ENCODE measurements around the gene ETFDH.
"Not testable (repeated sequence)": the region's sequence is repeated elsewhere in the genome, so short reads cannot be mapped to it uniquely, and the experiment has no call there.

Gene ETFDH

GRCh38 chr4:158728236-158728635, 56.1 kb downstream of the ETFDH start:
- TF ChIP-seq, protein P1, sequence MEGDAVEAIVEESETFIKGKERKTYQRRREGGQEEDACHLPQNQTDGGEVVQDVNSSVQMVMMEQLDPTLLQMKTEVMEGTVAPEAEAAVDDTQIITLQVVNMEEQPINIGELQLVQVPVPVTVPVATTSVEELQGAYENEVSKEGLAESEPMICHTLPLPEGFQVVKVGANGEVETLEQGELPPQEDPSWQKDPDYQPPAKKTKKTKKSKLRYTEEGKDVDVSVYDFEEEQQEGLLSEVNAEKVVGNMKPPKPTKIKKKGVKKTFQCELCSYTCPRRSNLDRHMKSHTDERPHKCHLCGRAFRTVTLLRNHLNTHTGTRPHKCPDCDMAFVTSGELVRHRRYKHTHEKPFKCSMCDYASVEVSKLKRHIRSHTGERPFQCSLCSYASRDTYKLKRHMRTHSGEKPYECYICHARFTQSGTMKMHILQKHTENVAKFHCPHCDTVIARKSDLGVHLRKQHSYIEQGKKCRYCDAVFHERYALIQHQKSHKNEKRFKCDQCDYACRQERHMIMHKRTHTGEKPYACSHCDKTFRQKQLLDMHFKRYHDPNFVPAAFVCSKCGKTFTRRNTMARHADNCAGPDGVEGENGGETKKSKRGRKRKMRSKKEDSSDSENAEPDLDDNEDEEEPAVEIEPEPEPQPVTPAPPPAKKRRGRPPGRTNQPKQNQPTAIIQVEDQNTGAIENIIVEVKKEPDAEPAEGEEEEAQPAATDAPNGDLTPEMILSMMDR (IDR thresholded peaks at IDR 0.05; ENCODE audit: insufficient read depth, low read depth, low read length, missing control alignments) = no peak

DNA sequence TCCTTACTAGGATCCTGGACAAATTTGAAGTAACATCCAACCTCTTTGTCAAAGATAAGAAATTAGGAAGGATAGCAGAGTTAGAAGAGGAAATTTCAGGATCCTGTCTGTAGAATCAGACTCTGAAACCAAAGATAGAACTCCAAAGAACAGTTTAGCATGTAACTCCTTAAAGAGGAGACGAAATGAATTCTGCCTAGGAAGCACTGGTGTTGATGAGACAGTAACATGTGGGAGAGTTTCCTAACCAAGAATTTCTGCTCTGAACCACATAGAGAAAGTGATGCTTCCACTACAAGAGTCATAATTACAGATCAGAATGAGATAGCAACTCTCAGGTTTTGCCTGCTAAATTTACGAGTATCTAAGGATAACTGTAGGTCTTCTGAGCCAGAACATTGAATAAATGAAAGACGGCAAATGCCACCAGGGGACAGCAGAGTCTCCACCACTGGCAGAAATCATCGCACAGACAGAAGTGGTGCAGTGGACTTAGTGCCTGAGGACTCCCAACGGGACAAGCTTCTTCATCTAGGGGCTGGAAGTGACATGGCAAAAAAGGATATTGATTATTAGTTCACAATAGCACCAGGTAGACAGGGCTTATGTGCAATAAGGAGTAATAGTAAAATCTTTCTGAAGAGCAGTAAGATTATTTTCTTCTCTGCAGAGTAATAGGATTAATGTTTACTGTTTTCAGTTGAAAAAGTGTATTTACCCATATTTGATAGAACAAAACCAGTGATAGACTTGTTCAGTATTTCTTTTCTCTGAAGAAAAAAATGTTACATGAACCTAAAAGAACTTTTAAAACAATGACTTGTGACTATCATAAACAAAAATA, 57.8 kb downstream of the ETFDH start:
- DNase-seq (ENCODE audit: low read depth) = peak; percentile 69
- H3K4me3 ChIP-seq (ENCODE audit: low read length) = no peak overlapping the region
- TF ChIP-seq, protein P1 (IDR thresholded peaks at IDR 0.05; ENCODE audit: insufficient read depth, low read depth, low read length, missing control alignments) = peak; percentile 94

More at GRCh38 chr4:158728236-158728635, 56.1 kb downstream of the ETFDH start:
- no peak overlapping the region for H3K4me3 ChIP-seq (ENCODE audit: low read length)
- no peak for DNase-seq (ENCODE audit: low read depth)

- TF ChIP-seq, protein P1 (IDR thresholded peaks at IDR 0.05; ENCODE audit: insufficient read depth, low read depth, low read length, missing control alignments) = no peak
- no peak overlapping the region for H3K4me3 ChIP-seq (ENCODE audit: low read length)
- DNase-seq (ENCODE audit: low read depth) = no peak
These were observed 66.8 kb downstream of the ETFDH start for GRCh38 chr4:158738866-158739265.

- TF ChIP-seq, protein P1 (IDR thresholded peaks at IDR 0.05; ENCODE audit: insufficient read depth, low read depth, low read length, missing control alignments) = no peak
- no peak for DNase-seq (ENCODE audit: low read depth)
- no peak overlapping the region for H3K4me3 ChIP-seq (ENCODE audit: low read length)
These were observed 67.5 kb downstream of the ETFDH start for GRCh38 chr4:158739600-158739999.

DNA sequence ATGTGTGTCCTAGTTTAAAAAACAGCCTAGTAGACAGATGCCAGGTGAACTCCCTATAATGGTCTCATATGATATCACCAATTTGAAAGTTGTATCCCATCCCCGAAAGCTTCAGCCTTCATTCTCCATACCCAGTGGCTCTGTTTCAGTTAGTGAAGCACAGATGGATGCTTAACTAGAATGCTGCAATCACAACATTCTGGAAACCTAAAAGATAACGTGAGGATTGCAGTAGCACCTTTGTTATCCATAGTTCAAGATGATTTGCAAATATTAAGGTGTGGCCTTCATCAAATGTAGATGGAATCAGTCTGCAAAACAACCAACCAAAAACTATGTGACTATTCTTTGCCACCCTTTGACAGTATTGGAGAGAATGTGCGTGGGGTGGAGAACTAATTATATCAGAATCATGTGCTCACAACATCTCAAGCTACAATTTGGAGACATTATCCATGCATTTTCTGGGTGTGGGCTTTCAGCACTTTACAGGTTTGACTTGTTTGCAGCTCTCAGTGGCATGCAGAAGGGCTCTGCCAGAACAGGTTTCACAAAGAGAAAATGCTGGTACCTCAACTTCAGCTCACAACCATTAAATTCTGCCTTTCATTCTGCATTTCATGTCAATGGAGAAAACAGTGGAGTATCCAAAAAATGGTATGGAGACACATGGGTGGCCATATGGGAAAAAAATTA, 69.4 kb downstream of the ETFDH start:
- H3K4me3 ChIP-seq (ENCODE audit: low read length) = no peak overlapping the region
- DNase-seq (ENCODE audit: low read depth) = peak; percentile 68
- TF ChIP-seq, protein P1 (IDR thresholded peaks at IDR 0.05; ENCODE audit: insufficient read depth, low read depth, low read length, missing control alignments) = no peak

- not testable (repeated sequence) for H3K4me3 ChIP-seq (ENCODE audit: low read length); DNase-seq (ENCODE audit: low read depth)
These were observed 74.4 kb downstream of the ETFDH start for GRCh38 chr4:158746537-158746936.

GRCh38 chr4:158750379-158750778, 78.3 kb downstream of the ETFDH start:
- TF ChIP-seq, protein P1 (IDR thresholded peaks at IDR 0.05; ENCODE audit: insufficient read depth, low read depth, low read length, missing control alignments) = no peak
- DNase-seq (ENCODE audit: low read depth) = no peak
- H3K4me3 ChIP-seq (ENCODE audit: low read length) = no peak overlapping the region

All from epithelial cell of esophagus (primary cell).